Activated naive CD4-positive, alpha-beta T cell treated with anti-CD3 and anti-CD28 coated beads, Interleukin-2, amount 50 U/mL, for 16 hours (primary cell): Measurements from ENCODE around the gene SBDS.
"Not testable (repeated sequence)": the region's sequence is repeated elsewhere in the genome, so short reads cannot be mapped to it uniquely, and the experiment has no call there.

ENCODE experiments used
- DNase-seq: peaks from one replicate; pipeline ENCODE4 v3.0.0-alpha.2; 2020

The SBDS gene

DNA sequence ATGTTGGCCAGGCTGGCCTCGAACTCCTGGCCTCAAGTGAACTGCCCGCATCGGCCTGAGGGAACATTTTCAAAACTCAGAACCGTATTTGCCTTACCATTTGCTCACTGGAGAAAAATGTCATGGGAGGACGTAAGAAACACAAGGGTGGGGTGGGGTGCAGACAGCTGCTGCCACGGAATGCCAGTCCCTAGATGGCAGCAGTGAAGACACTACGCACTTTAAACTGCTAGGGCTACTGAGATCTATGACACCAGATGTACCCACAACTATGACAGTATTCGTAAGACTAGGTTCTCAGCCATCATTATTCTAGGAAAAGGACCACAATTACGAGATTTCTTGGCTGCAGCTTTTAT is 716 bp downstream of the SBDS start:
- peak; percentile 45 for DNase-seq

- not testable (repeated sequence) for DNase-seq
Observed at GRCh38 chr7:66994051-66994450, 1.3 kb downstream of the SBDS start.

DNA sequence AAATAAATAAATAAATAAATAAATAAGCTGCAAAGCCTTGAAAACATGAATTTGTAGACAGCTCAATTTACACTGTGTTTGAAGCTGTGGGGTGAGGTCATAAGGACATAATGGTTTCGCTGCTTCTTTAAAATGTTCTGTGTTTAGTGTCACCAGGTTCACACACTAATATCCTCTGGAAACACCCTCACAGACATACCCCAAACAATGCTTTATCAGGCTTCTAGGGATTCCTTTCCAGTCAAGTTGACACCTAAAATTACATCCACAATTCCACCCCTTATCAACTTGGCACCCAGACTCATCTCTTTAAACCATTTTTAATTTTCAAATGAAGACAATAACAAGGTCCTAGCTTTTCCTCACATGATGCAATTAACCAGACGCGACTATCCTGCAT is 5.8 kb downstream of the SBDS start:
- not testable (repeated sequence) for DNase-seq

DNA sequence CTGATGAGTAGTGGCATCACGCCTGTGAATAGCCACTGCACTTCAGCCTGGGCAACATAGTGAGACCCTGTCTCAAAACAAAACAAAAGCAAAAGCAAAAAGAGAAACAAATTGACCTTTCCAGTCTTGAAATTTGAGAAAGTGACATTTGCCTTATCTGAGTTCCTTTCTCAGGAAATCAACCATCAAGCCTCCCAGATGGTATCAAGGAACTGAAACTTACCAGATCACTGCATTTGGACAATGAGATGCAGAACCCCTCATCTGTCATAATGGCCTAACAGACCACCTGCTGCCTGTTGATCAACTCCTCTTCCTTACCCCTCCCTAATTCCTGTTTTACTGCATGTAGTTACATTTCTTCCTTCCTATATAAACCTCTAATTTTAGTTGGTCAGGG is 15.1 kb downstream of the SBDS start:
- DNase-seq, result not testable (repeated sequence)

DNA sequence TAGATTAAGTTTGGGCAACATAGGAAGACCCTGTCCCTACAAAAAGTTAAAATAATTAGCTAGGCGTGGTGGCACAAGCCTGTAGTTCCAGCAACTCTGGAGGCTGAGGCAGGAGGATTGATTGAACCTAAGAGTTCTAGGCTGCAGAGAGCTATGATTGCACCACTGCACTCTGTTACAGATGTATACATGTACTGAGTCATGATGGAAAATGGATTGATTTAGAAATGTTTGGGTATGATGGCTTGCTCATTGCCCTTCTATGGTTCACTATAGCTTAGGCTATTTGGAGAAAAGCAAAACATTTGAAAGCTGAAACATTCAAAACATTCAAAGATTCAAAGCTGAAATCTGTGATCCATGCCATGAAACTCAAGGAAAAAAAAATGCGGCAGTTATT is 16.4 kb downstream of the SBDS start:
- not testable (repeated sequence) for DNase-seq

DNA sequence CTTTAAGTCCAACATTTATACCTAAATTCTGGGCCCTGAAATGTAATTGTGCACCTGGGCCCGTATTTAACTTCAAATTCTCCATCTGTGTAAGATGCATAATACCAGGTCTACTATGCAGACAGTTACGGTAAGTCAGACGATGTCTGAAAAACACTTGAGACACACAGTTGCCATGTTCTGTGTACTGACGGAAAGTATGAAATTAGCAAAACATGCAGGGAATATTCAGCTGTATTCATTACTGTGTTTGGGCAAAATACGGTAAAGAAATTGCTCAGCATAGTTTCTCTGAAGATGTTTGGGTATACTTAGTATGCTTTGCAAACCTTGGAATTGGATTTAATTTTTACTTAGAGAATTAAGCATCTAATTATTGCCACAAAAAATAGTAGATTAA is 17.1 kb downstream of the SBDS start:
- DNase-seq, result not testable (repeated sequence)

- DNase-seq, result no peak
Observed at GRCh38 chr7:66974986-66975590, 20.3 kb downstream of the SBDS start.

- no peak for DNase-seq
Observed at GRCh38 chr7:66970310-66970709, 25.1 kb downstream of the SBDS start.

- not testable (repeated sequence) for DNase-seq
Observed at GRCh38 chr7:66969001-66969400, 26.4 kb downstream of the SBDS start.

GRCh38 chr7:66967029-66967428 is 28.4 kb downstream of the SBDS start:
- DNase-seq, result no peak

DNA sequence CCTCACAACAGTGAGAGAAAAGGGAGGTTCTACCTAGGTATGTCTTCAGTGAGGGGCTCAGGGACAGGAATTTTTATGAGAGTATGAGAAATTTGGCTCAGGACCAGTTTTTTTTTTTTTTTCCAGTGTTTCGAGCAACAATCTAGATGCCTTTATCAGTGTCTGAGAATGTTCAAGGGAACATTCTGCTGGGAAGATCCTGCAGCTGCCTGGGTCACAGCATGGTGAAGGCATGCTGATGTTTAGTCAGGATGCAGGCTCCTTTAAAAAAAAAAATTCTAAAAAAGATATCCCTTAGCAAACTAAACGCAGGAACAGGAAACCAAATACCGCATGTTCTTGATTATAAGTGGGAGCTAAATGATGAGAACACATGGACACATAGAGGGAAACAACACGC is 31.0 kb downstream of the SBDS start:
- DNase-seq, result no peak

DNA sequence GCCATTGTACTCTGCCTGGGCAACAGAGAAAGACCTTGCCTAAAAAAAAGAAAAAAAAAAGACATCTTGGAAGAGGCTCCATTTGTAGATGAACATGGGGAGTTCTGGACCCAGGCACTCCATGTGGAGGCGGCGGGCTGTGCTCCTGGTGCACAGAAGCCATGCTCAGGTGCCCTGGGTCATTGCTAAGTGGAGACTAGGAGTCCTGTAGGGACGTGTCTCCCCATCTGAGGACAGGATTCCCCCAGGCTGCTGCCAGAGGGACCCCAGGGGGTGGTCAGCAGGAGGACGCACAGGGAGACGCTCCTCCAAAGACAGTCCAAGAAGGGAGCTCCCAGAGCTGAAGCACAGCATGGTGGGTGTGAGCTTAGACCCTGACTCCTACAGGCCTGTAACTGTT is 34.3 kb downstream of the SBDS start:
- DNase-seq, result no peak

- DNase-seq, result no peak
Observed at GRCh38 chr7:66960192-66960591, 35.2 kb downstream of the SBDS start.

- DNase-seq, result no peak
Observed at GRCh38 chr7:66958538-66959350, 36.6 kb downstream of the SBDS start.

DNA sequence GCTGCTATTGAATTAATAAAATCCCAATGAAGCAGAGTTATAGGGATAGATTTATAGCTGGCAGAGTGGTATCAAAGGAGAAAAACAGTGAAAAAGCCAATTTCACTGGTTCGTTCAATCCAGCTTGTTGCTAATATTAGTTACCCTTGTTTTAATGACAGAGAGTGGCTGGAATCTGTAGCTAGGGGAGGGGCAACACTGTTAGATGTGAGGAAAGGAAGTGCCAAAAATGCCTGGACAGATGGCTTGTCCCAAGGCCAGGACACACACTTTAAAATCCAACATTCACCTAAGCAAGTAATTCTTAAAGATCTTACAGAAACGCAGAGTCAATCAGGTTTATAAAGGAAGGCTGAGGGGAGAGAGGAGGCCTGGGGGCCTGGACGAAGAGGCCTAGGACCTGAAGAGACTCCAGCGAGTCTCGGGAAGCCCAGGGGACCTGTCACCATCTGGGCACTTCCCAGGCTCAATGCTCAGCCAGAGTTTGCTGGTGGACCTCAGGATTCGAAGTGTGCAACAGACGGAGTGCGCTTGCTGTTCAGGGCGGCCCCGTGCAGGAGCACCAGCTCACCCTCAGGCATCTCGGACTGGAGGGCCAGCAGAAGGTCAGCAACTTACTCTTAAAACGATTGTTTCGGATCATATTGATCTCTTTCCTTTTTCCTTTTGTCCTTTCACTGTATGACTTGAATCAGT is 37.6 kb downstream of the SBDS start:
- no peak for DNase-seq

DNA sequence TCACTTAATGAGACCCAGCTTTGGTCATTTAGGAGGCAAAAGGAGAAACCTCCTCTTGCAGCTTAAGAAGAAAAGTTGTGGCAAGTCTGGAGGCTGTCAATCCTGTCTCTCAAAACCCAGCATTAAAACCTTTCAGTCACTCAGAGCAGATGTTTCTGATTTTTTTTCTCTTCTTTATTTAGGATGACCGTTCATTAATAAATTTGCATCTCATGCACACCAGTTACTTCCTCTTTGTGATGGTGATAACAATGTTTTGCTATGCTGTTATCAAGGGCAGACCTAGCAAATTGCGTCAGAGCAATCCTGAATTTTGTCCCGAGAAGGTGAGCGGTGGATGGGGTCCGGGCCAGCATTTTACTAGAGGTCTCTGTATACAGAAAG is 42.4 kb downstream of the SBDS start:
- no peak for DNase-seq

DNA sequence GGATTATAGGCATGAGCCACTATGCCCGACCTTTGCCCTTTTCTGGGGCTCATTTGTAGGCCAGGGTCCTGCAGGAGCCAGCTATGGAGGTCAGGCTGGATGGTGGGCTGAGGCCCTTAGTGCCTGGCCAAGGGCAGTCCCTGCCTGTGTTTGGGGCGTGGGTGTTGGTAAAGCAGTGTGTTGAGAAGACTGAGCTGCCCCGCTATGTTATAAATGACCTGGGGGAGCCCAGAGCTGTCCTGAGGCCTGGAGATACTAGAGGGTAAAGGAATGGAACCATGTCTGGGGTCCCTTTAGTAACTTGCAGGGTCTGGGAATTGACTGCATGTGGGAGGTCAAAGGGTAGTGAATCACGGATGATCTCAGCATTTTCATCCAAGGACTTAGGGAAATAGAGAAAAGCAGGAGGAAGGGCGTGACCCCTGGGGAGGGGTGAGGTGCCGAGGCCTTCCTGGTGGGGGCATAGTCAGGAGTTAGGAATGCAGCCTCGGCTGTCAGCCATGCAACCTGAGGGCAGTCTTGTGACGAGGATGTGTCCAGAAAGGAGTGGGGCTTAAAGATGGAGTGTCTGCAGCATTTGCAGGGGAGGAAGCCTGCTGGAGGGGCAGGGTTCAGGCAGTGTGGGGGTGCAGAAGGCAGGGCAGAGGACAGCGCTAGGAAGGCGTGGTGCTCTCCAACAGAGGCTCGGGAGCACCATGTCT is 42.9 kb downstream of the SBDS start:
- no peak for DNase-seq

GRCh38 chr7:66950763-66951162 is 44.6 kb downstream of the SBDS start:
- DNase-seq, result no peak

DNA sequence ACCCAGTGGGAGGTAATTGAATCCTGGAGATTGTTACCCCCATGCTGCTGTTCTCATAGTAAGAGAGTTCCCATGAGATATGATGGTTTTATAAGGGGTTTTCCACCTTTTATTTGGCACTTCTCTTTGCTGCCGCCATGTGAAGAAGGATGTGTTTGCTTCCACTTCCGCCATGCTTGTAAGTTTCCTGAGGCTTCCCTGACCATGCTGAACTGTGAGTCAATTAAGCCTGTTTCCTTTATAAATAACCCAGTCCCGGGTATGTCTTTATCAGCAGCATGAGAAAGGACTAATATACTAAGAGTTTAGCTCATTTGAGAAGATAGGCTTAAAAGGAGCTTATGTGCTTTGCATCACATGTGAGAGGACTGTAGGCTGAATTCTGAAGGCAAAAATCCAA is 45.1 kb downstream of the SBDS start:
- DNase-seq, result no peak

DNA sequence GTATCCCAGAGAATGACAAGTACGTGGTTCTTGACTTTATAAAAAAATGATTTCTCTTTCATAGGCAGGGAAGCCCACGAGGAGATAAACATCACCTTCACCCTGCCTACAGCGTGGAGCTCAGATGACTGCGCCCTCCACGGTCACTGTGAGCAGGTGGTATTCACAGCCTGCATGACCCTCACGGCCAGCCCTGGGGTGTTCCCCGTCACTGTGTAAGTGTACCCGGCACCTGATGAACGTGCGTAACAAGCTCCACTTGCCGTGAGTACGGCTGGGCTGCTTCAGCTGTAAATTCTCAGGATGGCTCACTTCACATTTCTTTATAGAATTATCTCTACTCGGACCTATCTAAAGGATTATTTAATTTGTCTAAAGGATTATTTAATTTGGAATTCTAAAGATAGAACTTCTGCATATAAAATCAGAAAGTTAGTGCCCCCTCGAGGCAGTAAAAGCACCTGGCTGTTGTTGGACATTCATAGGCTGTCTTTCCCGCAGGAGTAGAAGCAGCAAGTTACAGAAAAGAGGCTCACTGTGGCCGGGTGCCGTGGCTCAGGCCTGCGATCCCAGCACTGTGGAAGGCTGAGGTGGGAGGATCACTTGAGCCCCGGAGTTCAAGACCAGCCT is 46.8 kb downstream of the SBDS start:
- DNase-seq, result no peak

GRCh38 chr7:66946545-66946944 is 48.8 kb downstream of the SBDS start:
- no peak for DNase-seq

- no peak for DNase-seq
Observed at GRCh38 chr7:66939325-66939724, 56.1 kb downstream of the SBDS start.

DNA sequence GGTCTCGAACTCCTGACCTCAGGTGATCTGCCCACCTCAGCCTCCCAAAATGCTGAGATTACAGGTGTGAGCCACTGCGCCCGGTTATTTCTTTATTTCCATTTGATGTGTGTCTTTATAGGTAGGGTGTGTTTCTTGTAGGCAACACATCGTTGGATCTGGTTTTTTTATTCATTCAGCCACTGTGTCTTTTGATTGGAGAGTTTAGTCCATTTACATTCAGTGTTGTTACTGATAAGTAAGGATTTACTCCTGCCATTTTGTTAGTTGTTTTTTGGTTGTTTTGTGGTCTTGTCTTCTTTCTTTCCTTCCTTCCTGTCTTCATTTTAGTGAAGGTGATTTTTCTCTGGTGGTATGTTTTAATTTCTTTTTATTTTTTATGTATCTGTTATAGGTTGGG is 57.4 kb downstream of the SBDS start:
- no peak for DNase-seq
